WTC11 (cell line): ENCODE data around the gene TBRG4.

Experiments
- PRDM15 ChIP-seq: sonication (generic); formaldehyde crosslinking; IDR thresholded peaks from 2 replicates; pipeline ENCODE4 v1.8.0; 2022; ENCODE audit warnings: missing genetic modification reagents
- TF ChIP-seq, protein P1 (sequence below): fragments of 200-600 bp; IDR thresholded peaks from 2 replicates; pipeline ENCODE4 v1.8.0; 2022; ENCODE audit warnings: antibody characterized with exemption

- TF ChIP-seq, protein P1, sequence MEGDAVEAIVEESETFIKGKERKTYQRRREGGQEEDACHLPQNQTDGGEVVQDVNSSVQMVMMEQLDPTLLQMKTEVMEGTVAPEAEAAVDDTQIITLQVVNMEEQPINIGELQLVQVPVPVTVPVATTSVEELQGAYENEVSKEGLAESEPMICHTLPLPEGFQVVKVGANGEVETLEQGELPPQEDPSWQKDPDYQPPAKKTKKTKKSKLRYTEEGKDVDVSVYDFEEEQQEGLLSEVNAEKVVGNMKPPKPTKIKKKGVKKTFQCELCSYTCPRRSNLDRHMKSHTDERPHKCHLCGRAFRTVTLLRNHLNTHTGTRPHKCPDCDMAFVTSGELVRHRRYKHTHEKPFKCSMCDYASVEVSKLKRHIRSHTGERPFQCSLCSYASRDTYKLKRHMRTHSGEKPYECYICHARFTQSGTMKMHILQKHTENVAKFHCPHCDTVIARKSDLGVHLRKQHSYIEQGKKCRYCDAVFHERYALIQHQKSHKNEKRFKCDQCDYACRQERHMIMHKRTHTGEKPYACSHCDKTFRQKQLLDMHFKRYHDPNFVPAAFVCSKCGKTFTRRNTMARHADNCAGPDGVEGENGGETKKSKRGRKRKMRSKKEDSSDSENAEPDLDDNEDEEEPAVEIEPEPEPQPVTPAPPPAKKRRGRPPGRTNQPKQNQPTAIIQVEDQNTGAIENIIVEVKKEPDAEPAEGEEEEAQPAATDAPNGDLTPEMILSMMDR = no peak
- TF ChIP-seq PRDM15 = no peak
These were observed 50.1 kb downstream of the TBRG4 start for GRCh38 chr7:45061352-45061751.
